Astrocyte (in vitro differentiated cells and primary cell): ENCODE data around the gene CCDC180. TPM values are rescaled to one million over a fixed set of nuclear protein-coding genes. Genes with fewer than 3 reads are reported as not detected.

Experiments
- DNase-seq: peaks from one replicate; pipeline ENCODE4 v3.0.0-alpha.2; 2010; ENCODE audit warnings: low read depth
- FAIRE-seq: peaks from 2 replicates; lab custom pipeline; 2011; peaks lifted over from hg19 to GRCh38; lab: Jason Lieb, UNC
- H2AFZ ChIP-seq: 2 replicates; pipeline ENCODE4 v1.6.0; 2012; ENCODE audit warnings: low read depth, low read length, inconsistent platforms
- H3K27ac ChIP-seq: 2 replicates; pipeline ENCODE4 v1.5.1; 2011; ENCODE audit warnings: low read depth, low read length, inconsistent platforms
- H3K27me3 ChIP-seq: 2 replicates; pipeline ENCODE4 v1.6.0; 2011; ENCODE audit warnings: low read length, inconsistent platforms; ENCODE audit not compliant: insufficient read depth
- H3K36me3 ChIP-seq: 2 replicates; pipeline ENCODE4 v1.5.1; 2011; ENCODE audit warnings: low read length, inconsistent platforms; ENCODE audit not compliant: insufficient read depth
- H3K4me1 ChIP-seq: 2 replicates; pipeline ENCODE4 v1.5.1; 2011; ENCODE audit warnings: low read length, inconsistent platforms; ENCODE audit not compliant: insufficient read depth
- H3K4me2 ChIP-seq: 2 replicates; pipeline ENCODE4 v1.6.0; 2012; ENCODE audit warnings: low read length, inconsistent platforms
- H3K4me3 ChIP-seq: 2 replicates; pipeline ENCODE4 v1.5.1; 2011; ENCODE audit warnings: low read depth, mild to moderate bottlenecking, low read length, inconsistent platforms; ENCODE audit not compliant: insufficient read depth
- H3K79me2 ChIP-seq: 2 replicates; pipeline ENCODE4 v1.6.0; 2012; ENCODE audit warnings: mild to moderate bottlenecking, low read length, inconsistent platforms; ENCODE audit not compliant: insufficient read depth
- H3K9ac ChIP-seq: 2 replicates; pipeline ENCODE4 v1.6.0; 2012; ENCODE audit warnings: mild to moderate bottlenecking, low read length, inconsistent platforms
- H3K9me3 ChIP-seq: 2 replicates; pipeline ENCODE4 v1.5.1; 2012; ENCODE audit warnings: low read depth, mild to moderate bottlenecking, low read length, inconsistent platforms; ENCODE audit not compliant: insufficient read depth
- H4K20me1 ChIP-seq: 2 replicates; pipeline ENCODE4 v1.6.0; 2012; ENCODE audit warnings: low read length, inconsistent platforms; ENCODE audit not compliant: insufficient read depth
- H3K27ac Mint-ChIP-seq: one replicate; pipeline ENCODE4 v1.8.0; 2021; ENCODE audit warnings: mild to moderate bottlenecking, mixed read lengths; ENCODE audit not compliant: unreplicated experiment
- H3K27me3 Mint-ChIP-seq: one replicate; pipeline ENCODE4 v1.8.0; 2021; ENCODE audit warnings: low read depth, mixed read lengths; ENCODE audit not compliant: unreplicated experiment
- H3K36me3 Mint-ChIP-seq: one replicate; pipeline ENCODE4 v1.8.0; 2021; ENCODE audit warnings: low read depth, mixed read lengths; ENCODE audit not compliant: unreplicated experiment
- H3K4me1 Mint-ChIP-seq: one replicate; pipeline ENCODE4 v1.8.0; 2021; ENCODE audit warnings: low read depth, mixed read lengths; ENCODE audit not compliant: unreplicated experiment
- H3K4me3 Mint-ChIP-seq: one replicate; pipeline ENCODE4 v1.8.0; 2021; ENCODE audit warnings: mild to moderate bottlenecking, moderate library complexity, mixed read lengths; ENCODE audit not compliant: unreplicated experiment
- H3K9me3 Mint-ChIP-seq: one replicate; pipeline ENCODE4 v1.8.0; 2021; ENCODE audit warnings: mild to moderate bottlenecking, mixed read lengths; ENCODE audit not compliant: unreplicated experiment
- CTCF ChIP-seq: IDR thresholded peaks from 2 replicates; pipeline ENCODE4 v1.5.1; 2011; ENCODE audit warnings: low read depth, mild to moderate bottlenecking, inconsistent platforms, low read length, moderate library complexity; ENCODE audit not compliant: insufficient read depth
- EZH2 ChIP-seq: IDR thresholded peaks from 2 replicates; pipeline ENCODE4 v1.6.1; 2012; ENCODE audit warnings: mild to moderate bottlenecking, low read length, inconsistent platforms; ENCODE audit not compliant: insufficient read depth
- total RNA-seq: library from RNA; stranded (reverse); gene quantifications from 2 replicates; pipeline ENCODE4 v1.2.1, GENCODE V29; 2021

CCDC180 gene
- total RNA-seq, 1 donor from 2014 or later = 2.2 TPM

- no peak overlapping the region for H3K4me3 Mint-ChIP-seq
- H3K9me3 Mint-ChIP-seq = no peaks in the 10 kb centered on the region
- Histone ChIP-seq H3K4me3 (no peak overlapping the region), H2AFZ (no peak overlapping the region), H3K9ac (no peak overlapping the region), H3K79me2 (no peaks in the 10 kb centered on the region), H3K36me3 (no peaks in the 10 kb centered on the region), H3K27ac (no peak overlapping the region), H3K4me1 (peaks cover 3% of the 10 kb centered on the region), H4K20me1 (no peaks in the 10 kb centered on the region), H3K27me3 (no peaks in the 10 kb centered on the region), H3K9me3 (no peaks in the 10 kb centered on the region), H3K4me2 (no peak overlapping the region)
- H3K36me3 Mint-ChIP-seq = peaks cover 15% of the 10 kb centered on the region
- H3K27ac Mint-ChIP-seq = no peak overlapping the region
- peaks cover 5% of the 10 kb centered on the region for H3K27me3 Mint-ChIP-seq
- DNase-seq (no peak), FAIRE-seq (no peak)
- TF ChIP-seq CTCF = no peak
- TF ChIP-seq EZH2 = no peak
- H3K4me1 Mint-ChIP-seq = peaks cover 13% of the 10 kb centered on the region
Measured at GRCh38 chr9:97312556-97312955, 5.1 kb downstream of the CCDC180 start.

GRCh38 chr9:97313243-97313642 is 5.8 kb downstream of the CCDC180 start:
- Histone ChIP-seq H3K4me1 (no peaks in the 10 kb centered on the region), H3K79me2 (no peaks in the 10 kb centered on the region), H3K36me3 (no peaks in the 10 kb centered on the region), H3K4me2 (no peak overlapping the region), H3K27ac (no peak overlapping the region), H3K4me3 (no peak overlapping the region), H3K9me3 (no peaks in the 10 kb centered on the region), H2AFZ (no peak overlapping the region), H4K20me1 (no peaks in the 10 kb centered on the region), H3K9ac (no peak overlapping the region), H3K27me3 (no peaks in the 10 kb centered on the region)
- Mint-ChIP-seq H3K4me3 (no peak overlapping the region), H3K27ac (no peak overlapping the region), H3K9me3 (no peaks in the 10 kb centered on the region), H3K27me3 (peaks cover 5% of the 10 kb centered on the region), H3K36me3 (peaks cover 15% of the 10 kb centered on the region), H3K4me1 (peaks cover 13% of the 10 kb centered on the region)
- no peak for DNase-seq
- FAIRE-seq = no peak
- no peak for TF ChIP-seq EZH2

GRCh38 chr9:97313746-97314145 is 6.3 kb downstream of the CCDC180 start:
- DNase-seq (no peak), FAIRE-seq (no peak)
- peaks cover 15% of the 10 kb centered on the region for H3K36me3 Mint-ChIP-seq
- H3K4me3 Mint-ChIP-seq = no peak overlapping the region
- no peaks in the 10 kb centered on the region for H3K9me3 Mint-ChIP-seq
- Histone ChIP-seq H3K9me3 (no peaks in the 10 kb centered on the region), H3K27ac (no peak overlapping the region), H2AFZ (no peak overlapping the region), H4K20me1 (no peaks in the 10 kb centered on the region), H3K4me2 (no peak overlapping the region), H3K4me3 (no peak overlapping the region), H3K79me2 (no peaks in the 10 kb centered on the region), H3K36me3 (no peaks in the 10 kb centered on the region), H3K27me3 (no peaks in the 10 kb centered on the region), H3K9ac (no peak overlapping the region), H3K4me1 (no peaks in the 10 kb centered on the region)
- TF ChIP-seq CTCF = no peak
- TF ChIP-seq EZH2 = no peak
- peaks cover 5% of the 10 kb centered on the region for H3K27me3 Mint-ChIP-seq
- no peak overlapping the region for H3K27ac Mint-ChIP-seq
- H3K4me1 Mint-ChIP-seq = peaks cover 13% of the 10 kb centered on the region
